ENCODE measurements around the gene NHLH1.

GRCh38 chr1:160344936-160345335 lies 21.9 kb upstream of the NHLH1 start:
- TF ChIP-seq, protein P1, sequence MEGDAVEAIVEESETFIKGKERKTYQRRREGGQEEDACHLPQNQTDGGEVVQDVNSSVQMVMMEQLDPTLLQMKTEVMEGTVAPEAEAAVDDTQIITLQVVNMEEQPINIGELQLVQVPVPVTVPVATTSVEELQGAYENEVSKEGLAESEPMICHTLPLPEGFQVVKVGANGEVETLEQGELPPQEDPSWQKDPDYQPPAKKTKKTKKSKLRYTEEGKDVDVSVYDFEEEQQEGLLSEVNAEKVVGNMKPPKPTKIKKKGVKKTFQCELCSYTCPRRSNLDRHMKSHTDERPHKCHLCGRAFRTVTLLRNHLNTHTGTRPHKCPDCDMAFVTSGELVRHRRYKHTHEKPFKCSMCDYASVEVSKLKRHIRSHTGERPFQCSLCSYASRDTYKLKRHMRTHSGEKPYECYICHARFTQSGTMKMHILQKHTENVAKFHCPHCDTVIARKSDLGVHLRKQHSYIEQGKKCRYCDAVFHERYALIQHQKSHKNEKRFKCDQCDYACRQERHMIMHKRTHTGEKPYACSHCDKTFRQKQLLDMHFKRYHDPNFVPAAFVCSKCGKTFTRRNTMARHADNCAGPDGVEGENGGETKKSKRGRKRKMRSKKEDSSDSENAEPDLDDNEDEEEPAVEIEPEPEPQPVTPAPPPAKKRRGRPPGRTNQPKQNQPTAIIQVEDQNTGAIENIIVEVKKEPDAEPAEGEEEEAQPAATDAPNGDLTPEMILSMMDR (IDR thresholded peaks at IDR 0.05; ENCODE audit: borderline replicate concordance, extremely low read depth, low read length, poor library complexity, severe bottlenecking): no peak
- TF ChIP-seq EZH2 (IDR thresholded peaks at IDR 0.05; ENCODE audit: borderline replicate concordance, low read depth, low read length, severe bottlenecking): no peak

Data from DND-41 (cell line).